G401 (cell line): Measurements from ENCODE around the gene TSPAN19. TPM values are rescaled to one million over a fixed set of nuclear protein-coding genes. Genes with fewer than 3 reads are reported as not detected.
"Not testable (repeated sequence)": the region's sequence is repeated elsewhere in the genome, so short reads cannot be mapped to it uniquely, and the experiment has no call there.

Experiments used
- DNase-seq: peaks from one replicate; pipeline ENCODE4 v3.0.0-alpha.2; 2015; ENCODE audit warnings: low spot score
- in situ Hi-C: cut with HindIII; loops from 2 replicates; pipeline ENCODE4 v1.10.0; 2016; ENCODE audit warnings: low sequenced_read_pairs, mixed read lengths
- total RNA-seq: library from RNA; depleted of rRNA; stranded (reverse); fragments of >200 nt; shearing (Covaris generic); gene quantifications from 2 replicates; pipeline ENCODE4 v1.2.3, GENCODE V29; 2014

The TSPAN19 gene
- total RNA-seq, 1 experiment from 2014 or later = not detected

- DNase-seq, in situ Hi-C loops: not testable (repeated sequence)
These were observed 31.0 kb downstream of the TSPAN19 start for GRCh38 chr12:85005047-85005446.

- no peak for DNase-seq
- in situ Hi-C loops = no loop called here
These were observed 31.9 kb downstream of the TSPAN19 start for GRCh38 chr12:85004204-85004603.

- no peak for DNase-seq
- in situ Hi-C loops = no loop called here
These were observed 33.2 kb downstream of the TSPAN19 start for GRCh38 chr12:85002778-85003296.

- no peak for DNase-seq
- in situ Hi-C loops = no loop called here
These were observed 35.3 kb downstream of the TSPAN19 start for GRCh38 chr12:85000729-85001128.

- in situ Hi-C loops = no loop called here
- no peak for DNase-seq
These were observed 37.7 kb downstream of the TSPAN19 start for GRCh38 chr12:84998341-84998740.

GRCh38 chr12:84996759-84997158, 39.3 kb downstream of the TSPAN19 start:
- DNase-seq = no peak
- in situ Hi-C loops = no loop called here

- in situ Hi-C loops = no loop called here
These were observed 40.4 kb downstream of the TSPAN19 start for GRCh38 chr12:84995641-84996040.

GRCh38 chr12:84994426-84994825, 41.7 kb downstream of the TSPAN19 start:
- in situ Hi-C loops = no loop called here
- DNase-seq = no peak

More at GRCh38 chr12:84995641-84996040, 40.4 kb downstream of the TSPAN19 start:
- DNase-seq = no peak

GRCh38 chr12:84986586-84986985, 49.5 kb downstream of the TSPAN19 start:
- no peak for DNase-seq
- in situ Hi-C loops = no loop called here

- DNase-seq = no peak
- in situ Hi-C loops = no loop called here
These were observed 50.0 kb downstream of the TSPAN19 start for GRCh38 chr12:84986117-84986516.

- in situ Hi-C loops = no loop called here
- DNase-seq = no peak
These were observed 52.8 kb downstream of the TSPAN19 start for GRCh38 chr12:84983289-84983688.

GRCh38 chr12:84982888-84983287, 53.2 kb downstream of the TSPAN19 start:
- in situ Hi-C loops = no loop called here
- DNase-seq = no peak

GRCh38 chr12:84978921-84979320, 57.2 kb downstream of the TSPAN19 start:
- in situ Hi-C loops = no loop called here

GRCh38 chr12:84976133-84976532, 59.9 kb downstream of the TSPAN19 start:
- in situ Hi-C loops = no loop called here
- no peak for DNase-seq

More at GRCh38 chr12:84978921-84979320, 57.2 kb downstream of the TSPAN19 start:
- DNase-seq = no peak

GRCh38 chr12:84974155-84974815, 61.8 kb downstream of the TSPAN19 start:
- in situ Hi-C loops = no loop called here
- DNase-seq = no peak

- in situ Hi-C loops = no loop called here
- no peak for DNase-seq
These were observed 63.1 kb downstream of the TSPAN19 start for GRCh38 chr12:84973026-84973425.

GRCh38 chr12:84969226-84969625, 66.9 kb downstream of the TSPAN19 start:
- no peak for DNase-seq
- in situ Hi-C loops = no loop called here
